Caki2 (cell line): ENCODE results near the gene SIGLEC9. TPM values are rescaled to one million over a fixed set of nuclear protein-coding genes. Genes with fewer than 3 reads are reported as not detected.
"Not testable (repeated sequence)": the region's sequence is repeated elsewhere in the genome, so short reads cannot be mapped to it uniquely, and the experiment has no call there.

Source experiments
- DNase-seq: peaks from one replicate; pipeline ENCODE4 v3.0.0-alpha.2; 2015; ENCODE audit warnings: low read depth
- in situ Hi-C: cut with HindIII; loops from 2 replicates; pipeline ENCODE4 v1.10.0; 2016; ENCODE audit warnings: low sequenced_read_pairs, low pct_unique_long_range_greater_than_20kb, mixed read lengths
- total RNA-seq: library from RNA; depleted of rRNA; stranded (reverse); fragments of >200 nt; shearing (Covaris generic); gene quantifications from 2 replicates; pipeline ENCODE4 v1.2.3, GENCODE V29; 2014; ENCODE audit warnings: low replicate concordance

Gene SIGLEC9
- total RNA-seq, 1 experiment from 2014 or later: 1.5 TPM

DNA sequence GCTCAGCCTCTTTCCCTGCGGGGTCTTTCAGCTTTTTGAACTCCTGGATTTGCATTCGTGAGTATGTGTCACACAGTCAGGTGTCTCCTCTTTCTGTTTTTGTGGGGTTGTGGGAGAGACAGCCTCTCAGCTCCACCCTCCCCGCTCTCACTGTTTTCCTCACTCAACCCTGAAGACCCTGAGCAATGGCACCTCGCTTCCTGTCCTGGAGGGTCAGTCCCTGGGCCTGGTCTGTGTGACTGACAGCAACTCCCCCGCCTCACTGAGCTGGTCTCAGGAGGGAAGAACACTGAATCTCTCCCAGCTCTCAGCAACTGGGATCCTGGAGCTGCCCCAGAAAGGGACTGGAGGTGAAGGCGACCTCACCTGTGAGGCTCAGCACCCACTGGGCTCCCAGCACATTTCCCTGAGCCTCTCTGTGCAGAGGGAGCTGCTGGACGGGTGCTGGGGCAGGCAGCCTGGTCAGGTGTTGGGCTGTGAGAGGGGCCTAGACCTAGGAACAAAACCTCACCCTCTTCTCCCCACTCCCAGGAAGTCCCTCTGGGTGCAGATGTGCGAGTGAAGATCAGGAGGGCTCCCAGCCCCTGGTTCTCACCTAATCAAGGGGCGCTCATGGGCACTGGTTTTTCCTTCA is 13.2 kb downstream of the SIGLEC9 start:
- no peak for DNase-seq

DNA sequence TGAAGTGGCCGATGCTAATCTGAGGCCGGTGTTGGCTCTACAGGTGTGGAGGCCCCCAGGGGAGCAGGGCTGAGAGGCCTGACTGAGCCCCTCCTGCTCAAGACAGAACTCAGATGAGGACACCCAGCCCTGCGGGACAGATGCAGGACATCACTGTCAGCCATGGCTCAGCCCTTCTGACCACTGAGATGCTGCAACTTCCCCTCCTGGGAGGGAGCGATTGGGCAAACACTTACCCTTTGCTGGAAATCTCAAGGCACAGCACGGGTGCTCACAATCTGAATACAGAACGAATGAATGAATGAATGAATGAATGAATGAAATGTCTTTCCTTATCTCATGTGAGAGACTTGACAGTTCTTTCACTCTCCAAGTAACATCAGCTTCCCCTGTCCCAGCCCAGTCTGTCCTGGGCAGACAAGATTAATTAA is 13.9 kb downstream of the SIGLEC9 start:
- DNase-seq: no peak
- in situ Hi-C loops: no loop called here

More for the DNA sequence above, 13.2 kb downstream of the SIGLEC9 start:
- in situ Hi-C loops: no loop called here

DNA sequence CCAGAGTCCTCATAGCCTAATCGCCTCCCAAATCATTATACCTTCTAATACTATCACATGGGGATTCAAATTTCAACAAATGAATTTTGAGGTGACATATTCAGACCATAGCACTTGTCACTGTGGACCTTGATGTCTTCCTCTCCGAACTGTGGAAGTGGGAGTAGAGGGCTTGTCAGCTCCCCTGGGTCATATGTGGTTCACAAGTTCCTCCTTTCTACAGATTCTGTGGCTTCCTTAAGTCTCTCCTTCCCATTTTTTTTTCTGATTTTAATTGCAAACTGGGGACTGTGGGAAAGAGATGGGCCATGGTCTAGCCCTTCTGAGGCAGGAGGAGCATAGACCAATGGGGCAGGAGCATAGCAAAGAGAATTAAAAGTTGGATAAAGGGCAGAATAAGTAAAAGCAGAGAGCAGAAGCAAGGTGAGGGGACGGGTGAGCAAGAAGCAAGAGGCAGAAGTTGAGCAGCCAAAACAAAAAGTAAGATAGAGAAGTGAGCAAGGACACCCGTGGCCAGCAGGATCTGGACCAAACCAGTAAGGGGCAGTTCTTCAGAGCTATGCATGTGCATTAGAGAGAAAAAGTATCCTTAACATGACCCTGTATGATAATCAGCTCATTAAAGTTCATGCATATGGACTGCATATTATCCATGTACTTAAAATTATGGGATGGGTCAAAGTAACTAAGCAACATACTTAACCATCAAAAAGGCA is 14.8 kb downstream of the SIGLEC9 start:
- in situ Hi-C loops: no loop called here
- DNase-seq: no peak

DNA sequence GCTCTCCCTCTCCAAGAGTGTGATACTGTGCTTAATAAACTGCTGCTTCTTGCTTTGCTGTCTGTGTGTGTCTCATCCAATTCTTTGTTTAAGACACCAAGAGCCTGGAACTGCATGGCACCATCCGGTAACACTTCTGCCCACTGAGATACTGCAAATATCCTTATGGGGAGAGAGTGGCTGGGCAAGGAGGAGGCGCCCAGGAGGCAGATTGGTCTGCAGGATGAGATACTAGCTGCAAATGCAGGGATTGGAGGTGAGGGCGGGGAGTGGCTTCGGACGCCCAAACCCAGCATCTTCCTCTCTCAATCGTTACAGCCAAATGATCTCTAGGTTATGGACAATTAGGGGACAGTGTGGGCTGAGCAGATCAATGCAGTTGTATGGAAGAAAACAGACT is 15.7 kb downstream of the SIGLEC9 start:
- no peak for DNase-seq
- in situ Hi-C loops: no loop called here

DNA sequence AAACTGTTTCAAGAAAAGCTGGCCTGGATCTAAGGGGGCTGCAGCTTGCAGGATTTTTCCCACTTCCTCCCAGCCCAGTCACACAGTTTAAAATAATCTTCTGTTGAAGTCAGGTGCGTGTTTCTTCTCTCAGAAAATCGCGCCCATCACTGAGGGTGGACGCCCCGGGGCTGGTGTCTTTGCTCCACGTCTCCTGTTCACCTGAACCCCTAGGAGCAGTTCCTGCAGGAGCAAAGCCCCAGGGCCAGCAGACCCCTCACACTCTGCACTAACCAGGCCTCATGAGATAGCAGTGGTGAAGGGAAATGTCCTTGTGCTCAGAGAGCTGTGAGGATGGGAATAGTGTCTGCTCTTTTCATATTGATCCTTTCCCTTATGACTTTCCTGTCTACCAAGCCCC is 16.5 kb downstream of the SIGLEC9 start:
- DNase-seq: no peak
- in situ Hi-C loops: no loop called here

DNA sequence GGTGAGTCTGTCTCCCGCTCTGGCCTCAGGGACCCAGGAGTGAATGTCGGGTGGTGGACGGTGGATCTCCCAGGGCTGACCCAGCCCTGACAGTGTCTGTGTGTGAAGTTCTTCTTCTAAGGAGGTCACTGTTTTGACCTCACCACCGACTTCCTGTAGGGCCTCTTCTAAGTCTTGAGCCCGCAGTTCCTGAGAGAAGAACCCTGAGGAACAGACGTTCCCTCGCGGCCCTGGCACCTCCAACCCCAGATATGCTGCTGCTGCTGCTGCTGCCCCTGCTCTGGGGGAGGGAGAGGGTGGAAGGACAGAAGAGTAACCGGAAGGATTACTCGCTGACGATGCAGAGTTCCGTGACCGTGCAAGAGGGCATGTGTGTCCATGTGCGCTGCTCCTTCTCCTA is 17.4 kb downstream of the SIGLEC9 start, which contains the start of gene SIGLEC7:
Gene SIGLEC7, plus strand, starts transcription at position 183 of the 400 bp plus-strand sequence. Its CDS starts 69 bp downstream, at position 252.
- in situ Hi-C loops: no loop called here
- DNase-seq: no peak

DNA sequence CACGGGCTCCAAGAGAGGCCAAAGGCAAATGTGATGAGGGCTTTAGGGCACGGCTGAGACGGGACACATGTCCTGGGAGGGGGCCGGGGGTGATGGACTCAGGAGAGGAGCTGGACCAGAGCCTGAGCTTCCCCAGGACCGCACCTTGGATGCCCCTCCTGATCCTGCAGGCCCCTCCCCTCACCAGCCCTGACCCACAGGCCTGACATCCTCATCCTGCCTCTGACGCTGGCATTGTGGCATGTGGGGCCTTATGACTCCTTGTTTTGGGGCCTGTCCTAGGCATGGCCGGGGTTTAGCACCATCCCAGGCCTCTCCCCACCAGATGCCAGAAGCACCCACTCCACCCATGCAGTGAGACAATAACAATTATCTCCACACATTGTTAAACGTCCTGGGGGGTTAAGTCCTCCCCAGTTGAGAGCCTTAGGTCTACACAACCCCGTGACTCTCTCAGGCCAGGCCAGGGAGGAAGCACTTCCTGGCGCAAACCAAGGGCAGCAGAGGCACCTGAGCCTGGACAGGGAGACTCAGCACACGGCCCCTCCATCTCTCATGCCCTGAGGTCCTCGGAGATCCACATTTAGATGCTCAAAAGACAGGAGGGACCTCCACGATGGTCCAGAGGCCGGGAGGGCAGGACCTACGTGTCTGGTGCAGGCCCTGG is 18.2 kb downstream of the SIGLEC9 start:
- DNase-seq, in situ Hi-C loops: not testable (repeated sequence)

DNA sequence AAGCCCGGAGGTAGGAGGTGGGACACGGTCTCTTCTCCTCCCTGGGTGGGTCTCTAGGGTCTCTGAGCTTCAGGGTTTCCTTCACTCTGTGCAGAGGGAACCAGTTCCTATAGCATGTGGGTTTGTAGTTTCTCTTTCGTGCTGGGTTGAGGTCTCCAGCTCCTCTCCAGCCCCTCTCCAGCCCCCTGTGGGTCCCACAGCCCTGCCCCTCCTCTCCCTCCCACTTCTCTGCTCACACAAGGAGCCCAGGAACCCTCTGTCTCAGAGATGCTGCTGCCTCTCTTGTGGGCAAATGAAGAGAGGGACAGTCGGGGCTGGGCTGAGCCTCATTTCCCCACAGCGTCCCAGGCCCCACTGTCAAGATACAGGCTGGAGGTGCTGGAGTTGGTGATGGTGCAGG is 18.8 kb downstream of the SIGLEC9 start:
- in situ Hi-C loops: no loop called here
- DNase-seq: no peak

DNA sequence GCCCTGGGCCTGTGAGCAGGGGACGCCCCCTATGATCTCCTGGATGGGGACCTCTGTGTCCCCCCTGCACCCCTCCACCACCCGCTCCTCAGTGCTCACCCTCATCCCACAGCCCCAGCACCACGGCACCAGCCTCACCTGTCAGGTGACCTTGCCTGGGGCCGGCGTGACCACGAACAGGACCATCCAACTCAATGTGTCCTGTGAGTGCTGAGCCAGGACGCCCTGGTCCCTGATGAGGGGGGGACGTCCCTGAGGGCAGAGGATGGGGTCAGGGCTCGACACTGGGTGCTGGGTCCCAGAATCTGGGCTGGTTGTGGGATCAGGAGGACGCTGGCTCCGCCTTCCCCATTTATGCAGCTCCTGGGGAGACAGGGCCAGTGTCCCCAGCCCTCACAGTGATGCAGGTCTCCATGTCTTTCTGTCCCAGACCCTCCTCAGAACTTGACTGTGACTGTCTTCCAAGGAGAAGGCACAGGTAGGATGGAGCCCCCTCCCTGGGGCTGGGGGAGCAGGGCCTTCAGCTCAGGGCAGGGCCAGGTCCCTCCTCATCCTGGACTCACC is 19.9 kb downstream of the SIGLEC9 start:
- DNase-seq: no peak

DNA sequence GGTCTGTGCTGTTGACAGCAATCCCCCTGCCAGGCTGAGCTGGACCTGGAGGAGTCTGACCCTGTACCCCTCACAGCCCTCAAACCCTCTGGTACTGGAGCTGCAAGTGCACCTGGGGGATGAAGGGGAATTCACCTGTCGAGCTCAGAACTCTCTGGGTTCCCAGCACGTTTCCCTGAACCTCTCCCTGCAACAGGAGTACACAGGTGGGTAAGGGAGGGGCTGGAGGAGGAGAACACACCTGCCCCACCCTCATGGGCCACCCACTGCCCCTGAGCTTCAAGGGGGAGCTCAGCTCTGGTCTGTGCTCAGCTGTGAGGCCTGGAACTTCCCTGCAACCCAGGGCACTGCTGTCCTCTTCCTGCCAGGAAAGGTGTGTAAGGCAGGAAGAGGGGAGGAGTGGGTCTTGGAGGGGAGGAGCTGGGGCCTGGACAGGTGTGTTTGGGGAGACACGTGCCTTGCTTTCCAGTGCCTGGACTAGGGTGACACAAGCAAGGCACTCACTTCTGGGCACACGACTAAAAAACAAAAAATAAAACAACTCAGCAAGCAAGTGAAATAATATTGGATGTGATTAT is 21.3 kb downstream of the SIGLEC9 start:
- no peak for DNase-seq
- in situ Hi-C loops: no loop called here

More for the DNA sequence above, 19.9 kb downstream of the SIGLEC9 start:
- in situ Hi-C loops: no loop called here

DNA sequence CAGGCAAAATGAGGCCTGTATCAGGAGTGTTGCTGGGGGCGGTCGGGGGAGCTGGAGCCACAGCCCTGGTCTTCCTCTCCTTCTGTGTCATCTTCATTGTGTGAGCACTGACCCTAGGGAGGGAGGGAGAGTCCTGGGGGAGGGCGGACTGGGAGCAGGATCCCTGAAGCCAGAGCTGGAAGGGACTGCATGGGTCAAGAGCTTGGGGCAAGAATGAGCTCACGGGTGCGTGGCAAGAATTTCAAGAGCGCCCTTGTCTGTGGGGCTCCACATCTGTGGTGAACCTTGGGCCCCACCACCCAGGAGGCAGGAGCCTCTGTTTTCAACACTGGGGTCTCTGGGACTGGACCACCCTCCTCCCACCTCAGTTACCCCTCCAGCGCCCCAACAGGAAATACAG is 22.0 kb downstream of the SIGLEC9 start:
- in situ Hi-C loops: no loop called here
- no peak for DNase-seq

DNA sequence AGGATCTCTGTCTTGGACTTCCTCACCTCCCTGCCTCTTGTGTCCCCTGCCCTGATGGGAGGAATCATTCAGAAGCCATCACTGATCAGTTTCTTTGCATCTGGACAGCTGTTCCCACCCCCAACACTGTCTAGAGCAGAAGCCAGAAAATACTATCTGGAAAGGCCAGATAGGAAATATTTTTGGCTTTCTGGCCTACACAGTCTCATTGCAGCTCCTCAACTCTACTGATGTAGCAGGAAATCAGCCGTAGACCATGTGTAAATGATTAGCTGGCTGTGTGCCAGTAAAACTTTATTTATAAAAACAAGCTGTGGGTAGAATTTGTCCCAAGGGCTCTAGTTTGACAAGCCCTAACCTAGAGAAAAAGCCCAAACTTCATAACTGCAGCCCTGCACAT is 23.0 kb downstream of the SIGLEC9 start:
- in situ Hi-C loops: no loop called here
- no peak for DNase-seq

DNA sequence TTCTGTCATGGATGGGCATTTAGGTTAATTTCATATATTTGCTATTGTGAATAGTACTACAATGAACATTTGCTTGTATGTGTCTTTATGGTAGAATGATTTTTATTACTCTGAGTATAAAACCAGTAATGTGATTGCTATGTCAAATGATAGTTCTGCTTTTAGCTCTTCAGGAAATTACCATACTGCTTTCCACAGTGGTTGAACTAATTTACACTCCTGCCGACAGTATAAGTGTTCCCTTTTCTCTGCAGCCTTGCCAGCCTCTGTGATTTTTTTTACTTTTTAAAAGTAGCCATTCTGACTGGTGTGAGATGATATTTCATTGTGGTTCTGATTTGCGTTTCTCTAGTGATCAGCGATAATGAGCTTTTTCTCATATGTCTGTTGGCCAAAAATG is 23.9 kb downstream of the SIGLEC9 start:
- DNase-seq: no peak
- in situ Hi-C loops: no loop called here

DNA sequence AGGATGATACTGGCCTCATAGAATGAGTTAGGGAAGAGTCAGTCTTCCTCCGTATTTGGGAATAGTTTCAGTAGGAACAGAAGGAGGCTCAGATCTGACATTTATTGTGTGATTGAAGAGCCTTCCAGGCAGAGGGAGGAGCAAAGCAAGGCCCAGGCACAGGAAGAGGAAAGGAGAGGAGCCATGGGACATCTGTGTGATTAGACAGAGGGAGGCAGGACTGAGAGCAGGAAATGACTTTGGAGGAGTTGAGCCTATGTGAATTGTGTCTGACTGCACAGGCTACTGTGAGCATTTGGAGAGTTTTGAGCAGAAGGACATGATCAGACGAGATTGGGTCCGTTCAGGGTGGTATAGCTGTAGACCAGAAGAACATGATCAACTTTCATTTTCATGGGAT is 25.9 kb downstream of the SIGLEC9 start:
- in situ Hi-C loops: no loop called here
- DNase-seq: no peak

DNA sequence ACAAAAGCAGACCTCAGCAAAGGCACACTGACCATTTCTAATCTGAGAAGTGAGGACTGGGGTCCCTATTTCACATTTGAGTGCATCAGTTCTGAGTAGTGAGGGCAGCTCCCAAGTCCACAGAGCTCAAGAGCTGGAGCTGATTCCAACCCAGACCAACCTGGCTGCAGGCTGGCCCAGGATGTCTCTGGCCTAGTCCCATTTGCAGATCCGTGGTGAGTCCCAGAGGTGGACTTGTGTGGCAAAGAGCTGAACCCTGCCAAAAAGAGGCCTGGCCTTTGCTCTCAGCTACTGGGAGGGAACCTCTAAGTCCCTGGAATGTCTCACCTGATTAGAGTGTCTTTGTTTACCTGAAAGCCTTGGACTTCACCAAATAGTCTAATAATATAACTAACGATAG is 32.0 kb downstream of the SIGLEC9 start:
- no peak for DNase-seq
- in situ Hi-C loops: no loop called here

DNA sequence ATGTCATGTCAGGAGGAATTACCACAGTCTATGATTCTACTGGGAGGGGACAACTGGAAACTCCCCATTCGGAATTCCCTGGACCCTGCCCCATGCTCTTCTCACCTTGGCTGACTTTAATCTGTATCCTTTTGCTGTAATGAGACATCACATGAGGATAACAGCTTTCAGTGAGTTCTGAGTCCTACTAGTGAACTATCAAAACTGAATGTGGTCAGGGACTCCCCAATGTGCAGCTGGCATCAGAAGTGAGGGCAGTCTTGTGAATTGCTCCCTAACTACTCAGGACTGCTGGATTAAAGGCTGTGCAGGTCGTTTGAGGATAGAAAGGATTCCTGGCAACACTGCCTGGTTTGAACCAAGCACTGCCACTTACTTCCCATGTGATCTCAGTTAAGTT is 32.6 kb downstream of the SIGLEC9 start:
- DNase-seq: no peak
- in situ Hi-C loops: no loop called here

DNA sequence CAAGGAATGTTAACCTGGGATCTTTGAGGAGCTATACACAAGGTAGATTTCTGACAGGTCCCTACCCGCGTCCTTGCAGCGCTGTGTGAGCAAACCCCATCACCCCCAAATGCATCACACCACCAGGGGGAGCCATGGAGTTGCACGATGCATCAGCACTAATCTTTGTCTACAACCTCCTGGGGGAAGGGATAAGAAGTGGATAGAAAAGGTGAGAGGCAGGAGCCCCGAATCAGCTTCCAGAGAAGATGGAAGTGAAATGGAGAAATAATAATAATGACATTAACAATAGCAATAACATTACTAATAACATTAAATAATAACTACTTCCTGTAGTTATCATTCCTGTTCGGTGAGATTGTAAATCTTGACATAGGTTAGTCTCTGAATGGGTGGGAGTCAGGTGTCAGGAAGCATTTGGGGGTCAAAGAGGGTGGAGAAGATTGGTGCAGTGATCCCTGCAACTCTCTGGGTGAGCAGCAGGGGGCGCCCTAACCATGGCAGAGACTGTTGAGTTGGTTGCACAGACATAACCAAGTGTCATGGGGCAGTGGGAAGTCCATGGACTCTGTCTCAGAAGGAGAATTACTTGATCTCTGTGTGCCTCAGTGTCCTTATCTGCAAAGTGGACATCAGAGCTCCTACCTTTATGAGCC is 33.9 kb downstream of the SIGLEC9 start:
- in situ Hi-C loops: no loop called here
- DNase-seq: peak; percentile 38

DNA sequence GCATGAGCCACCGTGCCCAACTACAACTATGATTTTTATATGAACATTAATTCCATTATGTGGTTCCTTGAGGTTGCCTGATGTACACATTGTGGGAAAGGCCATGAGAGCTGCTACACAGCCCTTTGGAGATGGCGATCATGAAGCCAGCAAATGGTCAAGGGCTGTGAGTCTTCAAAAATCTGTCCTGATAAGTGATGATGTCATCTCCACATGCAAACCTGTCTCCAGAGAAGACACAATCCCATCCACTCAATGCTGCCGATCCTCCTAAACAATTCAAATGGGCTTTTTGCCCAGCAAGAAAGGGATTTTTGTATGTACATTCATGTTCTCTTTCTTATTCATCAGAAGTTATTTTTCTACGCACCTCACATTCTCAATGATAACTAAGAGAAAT is 35.0 kb downstream of the SIGLEC9 start:
- no peak for DNase-seq
- in situ Hi-C loops: no loop called here
